Mesothelial cell of epicardium (in vitro differentiated cells): Measurements from ENCODE around the gene CLDN34. TPM values are rescaled to one million over a fixed set of nuclear protein-coding genes. Genes with fewer than 3 reads are reported as not detected.

Source experiments
- DNase-seq, 2 experiments: peaks; one replicate each; pipeline ENCODE4 v3.0.0; 2021; ENCODE audit warnings: low spot score in 2 of 2; ENCODE audit not compliant: unreplicated experiment in 2 of 2
- H3K27ac Mint-ChIP-seq: 2 replicates; pipeline ENCODE4 v1.8.0; 2021; ENCODE audit warnings: mixed read lengths
- H3K27me3 Mint-ChIP-seq: 2 replicates; pipeline ENCODE4 v1.8.0; 2021; ENCODE audit warnings: low read depth, mixed read lengths
- H3K36me3 Mint-ChIP-seq: 2 replicates; pipeline ENCODE4 v1.8.0; 2021; ENCODE audit warnings: mixed read lengths
- H3K4me1 Mint-ChIP-seq: 2 replicates; pipeline ENCODE4 v1.8.0; 2021; ENCODE audit warnings: mixed read lengths
- H3K4me3 Mint-ChIP-seq: 2 replicates; pipeline ENCODE4 v1.8.0; 2021; ENCODE audit warnings: mild to moderate bottlenecking, moderate library complexity, mixed read lengths
- H3K9me3 Mint-ChIP-seq: 2 replicates; pipeline ENCODE4 v1.8.0; 2021; ENCODE audit warnings: mixed read lengths
- total RNA-seq: library from RNA; stranded (reverse); gene quantifications from 3 replicates; pipeline ENCODE4 v1.2.1, GENCODE V29; 2021
- TF ChIP-seq, protein P1 (sequence below): fragments of 200-600 bp; sonication (generic); IDR thresholded peaks from one replicate; pipeline ENCODE4 v1.5.0; 2021; ENCODE audit warnings: antibody characterized with exemption; ENCODE audit not compliant: unreplicated experiment

Gene CLDN34
- total RNA-seq, 1 donor from 2014 or later: 1.1 TPM

DNA sequence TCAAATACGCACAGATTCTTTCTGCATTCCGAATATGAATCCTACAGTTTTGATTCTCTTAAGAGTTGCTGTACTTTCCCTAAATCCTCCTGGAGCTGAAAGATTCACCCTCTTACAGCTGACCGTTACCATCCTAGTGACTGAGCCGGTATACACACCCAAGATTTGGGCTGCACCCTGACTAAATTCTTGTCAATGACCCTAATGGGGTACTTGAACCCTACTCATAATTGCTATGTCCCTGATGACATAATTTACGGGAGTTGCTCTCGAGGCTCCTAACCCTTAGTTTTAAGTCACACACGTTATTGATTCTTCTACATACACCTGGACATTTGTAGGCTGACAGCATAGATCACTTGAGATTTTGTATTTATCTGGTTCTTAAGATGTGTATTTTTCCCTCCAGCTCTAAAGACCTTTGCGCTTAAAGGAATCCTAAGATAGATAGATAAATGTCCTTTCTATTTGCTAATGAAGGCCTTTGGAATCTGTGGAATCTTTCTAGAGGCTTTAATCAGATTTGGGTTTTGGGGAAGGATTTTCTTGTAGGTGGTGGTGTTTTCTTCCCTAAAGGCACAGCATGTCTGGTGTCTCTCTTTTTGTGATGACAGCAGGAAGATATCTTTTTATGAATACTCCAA is 37.8 kb downstream of the CLDN34 start:
- TF ChIP-seq, protein P1, sequence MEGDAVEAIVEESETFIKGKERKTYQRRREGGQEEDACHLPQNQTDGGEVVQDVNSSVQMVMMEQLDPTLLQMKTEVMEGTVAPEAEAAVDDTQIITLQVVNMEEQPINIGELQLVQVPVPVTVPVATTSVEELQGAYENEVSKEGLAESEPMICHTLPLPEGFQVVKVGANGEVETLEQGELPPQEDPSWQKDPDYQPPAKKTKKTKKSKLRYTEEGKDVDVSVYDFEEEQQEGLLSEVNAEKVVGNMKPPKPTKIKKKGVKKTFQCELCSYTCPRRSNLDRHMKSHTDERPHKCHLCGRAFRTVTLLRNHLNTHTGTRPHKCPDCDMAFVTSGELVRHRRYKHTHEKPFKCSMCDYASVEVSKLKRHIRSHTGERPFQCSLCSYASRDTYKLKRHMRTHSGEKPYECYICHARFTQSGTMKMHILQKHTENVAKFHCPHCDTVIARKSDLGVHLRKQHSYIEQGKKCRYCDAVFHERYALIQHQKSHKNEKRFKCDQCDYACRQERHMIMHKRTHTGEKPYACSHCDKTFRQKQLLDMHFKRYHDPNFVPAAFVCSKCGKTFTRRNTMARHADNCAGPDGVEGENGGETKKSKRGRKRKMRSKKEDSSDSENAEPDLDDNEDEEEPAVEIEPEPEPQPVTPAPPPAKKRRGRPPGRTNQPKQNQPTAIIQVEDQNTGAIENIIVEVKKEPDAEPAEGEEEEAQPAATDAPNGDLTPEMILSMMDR: no peak
- H3K27me3 Mint-ChIP-seq: no peaks in the 10 kb centered on the region
- H3K36me3 Mint-ChIP-seq: no peaks in the 10 kb centered on the region
- peaks cover 10% of the 10 kb centered on the region for H3K9me3 Mint-ChIP-seq
- H3K27ac Mint-ChIP-seq: peak overlapping the region; percentile 40
- H3K4me1 Mint-ChIP-seq: peaks cover 20% of the 10 kb centered on the region
- DNase-seq: no peak
- H3K4me3 Mint-ChIP-seq: no peak overlapping the region

GRCh38 chrX:10006086-10006485 is 38.9 kb downstream of the CLDN34 start:
- H3K4me1 Mint-ChIP-seq: peaks cover 29% of the 10 kb centered on the region
- no peak overlapping the region for H3K4me3 Mint-ChIP-seq
- no peaks in the 10 kb centered on the region for H3K27me3 Mint-ChIP-seq

GRCh38 chrX:10006770-10007169 is 39.6 kb downstream of the CLDN34 start:
- H3K9me3 Mint-ChIP-seq: peaks cover 13% of the 10 kb centered on the region
- H3K27ac Mint-ChIP-seq: no peak overlapping the region
- DNase-seq: no peak
- peaks cover 36% of the 10 kb centered on the region for H3K4me1 Mint-ChIP-seq
- H3K36me3 Mint-ChIP-seq: no peaks in the 10 kb centered on the region
- H3K4me3 Mint-ChIP-seq: no peak overlapping the region
- H3K27me3 Mint-ChIP-seq: no peaks in the 10 kb centered on the region
- TF ChIP-seq, protein P1: no peak

More at GRCh38 chrX:10006086-10006485, 38.9 kb downstream of the CLDN34 start:
- no peak overlapping the region for H3K27ac Mint-ChIP-seq
- H3K36me3 Mint-ChIP-seq: no peaks in the 10 kb centered on the region
- TF ChIP-seq, protein P1: no peak
- DNase-seq: no peak
- peaks cover 17% of the 10 kb centered on the region for H3K9me3 Mint-ChIP-seq

- no peak overlapping the region for H3K4me3 Mint-ChIP-seq
- no peak overlapping the region for H3K27ac Mint-ChIP-seq
- H3K4me1 Mint-ChIP-seq: peaks cover 39% of the 10 kb centered on the region
- no peaks in the 10 kb centered on the region for H3K27me3 Mint-ChIP-seq
- no peak for DNase-seq
- peaks cover 13% of the 10 kb centered on the region for H3K9me3 Mint-ChIP-seq
- H3K36me3 Mint-ChIP-seq: no peaks in the 10 kb centered on the region
- TF ChIP-seq, protein P1: no peak
Observed at GRCh38 chrX:10007621-10008020, 40.5 kb downstream of the CLDN34 start.

GRCh38 chrX:10008483-10009056 is 41.4 kb downstream of the CLDN34 start:
- peaks cover 17% of the 10 kb centered on the region for H3K9me3 Mint-ChIP-seq
- TF ChIP-seq, protein P1: no peak
- H3K27me3 Mint-ChIP-seq: no peaks in the 10 kb centered on the region
- no peak overlapping the region for H3K4me3 Mint-ChIP-seq
- H3K36me3 Mint-ChIP-seq: no peaks in the 10 kb centered on the region
- peaks cover 42% of the 10 kb centered on the region for H3K4me1 Mint-ChIP-seq
- no peak for DNase-seq
- H3K27ac Mint-ChIP-seq: no peak overlapping the region
